Fibroblast of lung (primary cell): ENCODE results near the gene SMOC2. TPM values are rescaled to one million over a fixed set of nuclear protein-coding genes. Genes with fewer than 3 reads are reported as not detected.

Experiments used
- DNase-seq, 2 donors: peaks; one replicate each; pipeline versions ENCODE4 v3.0.0 to v3.0.0-alpha.2; 2010; ENCODE audit warnings: low read depth in 2 of 2
- H2AFZ ChIP-seq: 2 replicates; pipeline ENCODE4 v1.5.1; 2012; ENCODE audit warnings: low read length, control low read depth, inconsistent platforms
- H3K27ac ChIP-seq: 2 replicates; pipeline ENCODE4 v1.5.1; 2011; ENCODE audit warnings: low read length, control low read depth; ENCODE audit not compliant: insufficient read depth
- H3K27me3 ChIP-seq: 2 replicates; pipeline ENCODE4 v1.5.1; 2011; ENCODE audit warnings: mild to moderate bottlenecking, low read length; ENCODE audit not compliant: control insufficient read depth, insufficient read depth
- H3K36me3 ChIP-seq: 2 replicates; pipeline ENCODE4 v1.5.1; 2011; ENCODE audit warnings: low read length; ENCODE audit not compliant: control insufficient read depth, insufficient read depth
- H3K4me1 ChIP-seq: 2 replicates; pipeline ENCODE4 v1.5.1; 2011; ENCODE audit warnings: low read length; ENCODE audit not compliant: control insufficient read depth, insufficient read depth; ENCODE audit errors: extremely low read depth
- H3K4me2 ChIP-seq: 2 replicates; pipeline ENCODE4 v1.5.1; 2011; ENCODE audit warnings: low read length, control low read depth; ENCODE audit not compliant: insufficient read depth; ENCODE audit errors: extremely low read depth
- H3K4me3 ChIP-seq, 4 experiments: fragments of 200-600 bp in 1 of 4; sonication (generic) in 1 of 4; replicated peaks in 1 of 4; 2 replicates each; pipeline ENCODE4 v1.5.1; 2011 to 2016; ENCODE audit warnings: low read length in 4 of 4, low read depth in 3 of 4, mild to moderate bottlenecking in 3 of 4, control low read depth in 2 of 4, inconsistent platforms in 1 of 4, mixed read lengths in 1 of 4; ENCODE audit not compliant: insufficient read depth in 1 of 4; ENCODE audit errors: control extremely low read depth in 1 of 4
- H3K79me2 ChIP-seq: 2 replicates; pipeline ENCODE4 v1.5.1; 2012; ENCODE audit warnings: mild to moderate bottlenecking, low read length, inconsistent platforms; ENCODE audit not compliant: control insufficient read depth, insufficient read depth
- H3K9ac ChIP-seq: 2 replicates; pipeline ENCODE4 v1.5.1; 2011; ENCODE audit warnings: mild to moderate bottlenecking, low read length, control low read depth; ENCODE audit not compliant: insufficient read depth
- H3K9me3 ChIP-seq: 2 replicates; pipeline ENCODE4 v1.5.1; 2012; ENCODE audit warnings: low read depth, low read length; ENCODE audit not compliant: control insufficient read depth, insufficient read depth
- H4K20me1 ChIP-seq: 2 replicates; pipeline ENCODE4 v1.5.1; 2011; ENCODE audit warnings: low read length; ENCODE audit not compliant: control insufficient read depth, insufficient read depth; ENCODE audit errors: extremely low read depth
- EZH2 ChIP-seq: IDR thresholded peaks from 2 replicates; pipeline ENCODE4 v1.5.1; 2012; ENCODE audit warnings: low read length, control low read depth, mild to moderate bottlenecking; ENCODE audit errors: missing control alignments
- polyA plus RNA-seq, 2 donors: library from polyadenylated mRNA; depleted of rRNA in 1 of 2; stranded (reverse) in 1 of 2; unstranded in 1 of 2; fragments of >200 nt; gene quantifications; 2 replicates each; pipeline ENCODE4 v1.2.1, GENCODE V29; 2011 to 2012; ENCODE audit warnings: missing spikeins in 1 of 2
- total RNA-seq: library from RNA; depleted of rRNA; stranded (reverse); fragments of >200 nt; gene quantifications from 2 replicates; pipeline ENCODE4 v1.2.1, GENCODE V29; 2014
- TF ChIP-seq, protein P1 (sequence below), 2 donors: IDR thresholded peaks in 1 of 2; conservative IDR thresholded peaks in 1 of 2; 1 replicate in 1 of 2; 2 replicates in 1 of 2; pipeline ENCODE4 v1.5.1; 2011 to 2012; ENCODE audit warnings: low read length in 2 of 2, control low read depth in 1 of 2, inconsistent platforms in 1 of 2, low read depth in 1 of 2, mild to moderate bottlenecking in 1 of 2

Gene SMOC2
- total and polyA plus RNA-seq, 2 donors (not counting 1 experiment from before 2014, with no cell fraction given): not detected

DNA sequence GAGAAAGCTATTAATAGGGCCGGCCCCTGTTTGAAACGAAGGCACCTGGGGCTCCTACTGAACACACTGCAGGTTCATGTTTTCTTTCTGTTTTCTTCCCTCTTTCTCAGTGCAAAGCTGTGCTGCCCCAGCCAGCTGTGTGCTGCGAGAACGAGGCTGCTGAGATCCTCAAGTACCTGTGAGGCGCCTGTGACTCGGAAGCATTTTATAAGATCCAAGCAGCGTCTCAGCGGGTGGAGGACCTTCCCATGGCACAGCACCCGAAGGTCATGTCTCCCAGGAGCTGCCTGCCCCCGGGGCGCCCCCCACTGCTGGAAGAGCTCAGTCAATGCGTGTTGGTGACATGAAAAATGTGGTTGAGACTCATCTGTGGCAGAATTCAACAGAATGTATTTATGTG, 66.3 kb downstream of the SMOC2 start:
- H3K4me1 ChIP-seq: no peaks in the 10 kb centered on the region
- no peaks in the 10 kb centered on the region for H3K79me2 ChIP-seq
- H3K4me3 ChIP-seq: no peak overlapping the region
- H3K9me3 ChIP-seq: no peaks in the 10 kb centered on the region
- no peaks in the 10 kb centered on the region for H3K27me3 ChIP-seq
- no peak for TF ChIP-seq EZH2
- TF ChIP-seq, protein P1, sequence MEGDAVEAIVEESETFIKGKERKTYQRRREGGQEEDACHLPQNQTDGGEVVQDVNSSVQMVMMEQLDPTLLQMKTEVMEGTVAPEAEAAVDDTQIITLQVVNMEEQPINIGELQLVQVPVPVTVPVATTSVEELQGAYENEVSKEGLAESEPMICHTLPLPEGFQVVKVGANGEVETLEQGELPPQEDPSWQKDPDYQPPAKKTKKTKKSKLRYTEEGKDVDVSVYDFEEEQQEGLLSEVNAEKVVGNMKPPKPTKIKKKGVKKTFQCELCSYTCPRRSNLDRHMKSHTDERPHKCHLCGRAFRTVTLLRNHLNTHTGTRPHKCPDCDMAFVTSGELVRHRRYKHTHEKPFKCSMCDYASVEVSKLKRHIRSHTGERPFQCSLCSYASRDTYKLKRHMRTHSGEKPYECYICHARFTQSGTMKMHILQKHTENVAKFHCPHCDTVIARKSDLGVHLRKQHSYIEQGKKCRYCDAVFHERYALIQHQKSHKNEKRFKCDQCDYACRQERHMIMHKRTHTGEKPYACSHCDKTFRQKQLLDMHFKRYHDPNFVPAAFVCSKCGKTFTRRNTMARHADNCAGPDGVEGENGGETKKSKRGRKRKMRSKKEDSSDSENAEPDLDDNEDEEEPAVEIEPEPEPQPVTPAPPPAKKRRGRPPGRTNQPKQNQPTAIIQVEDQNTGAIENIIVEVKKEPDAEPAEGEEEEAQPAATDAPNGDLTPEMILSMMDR (conservative IDR thresholded peaks at IDR 0.05 in 1 of 2, IDR thresholded peaks at IDR 0.05 in 1 of 2; ENCODE audit: low read depth in 1 of 2, low read length in 2 of 2): no peak
- no peaks in the 10 kb centered on the region for H3K36me3 ChIP-seq
- no peak for DNase-seq
- H2AFZ ChIP-seq: no peak overlapping the region
- no peak overlapping the region for H3K27ac ChIP-seq
- no peaks in the 10 kb centered on the region for H4K20me1 ChIP-seq
- H3K4me2 ChIP-seq: no peak overlapping the region
- no peak overlapping the region for H3K9ac ChIP-seq

DNA sequence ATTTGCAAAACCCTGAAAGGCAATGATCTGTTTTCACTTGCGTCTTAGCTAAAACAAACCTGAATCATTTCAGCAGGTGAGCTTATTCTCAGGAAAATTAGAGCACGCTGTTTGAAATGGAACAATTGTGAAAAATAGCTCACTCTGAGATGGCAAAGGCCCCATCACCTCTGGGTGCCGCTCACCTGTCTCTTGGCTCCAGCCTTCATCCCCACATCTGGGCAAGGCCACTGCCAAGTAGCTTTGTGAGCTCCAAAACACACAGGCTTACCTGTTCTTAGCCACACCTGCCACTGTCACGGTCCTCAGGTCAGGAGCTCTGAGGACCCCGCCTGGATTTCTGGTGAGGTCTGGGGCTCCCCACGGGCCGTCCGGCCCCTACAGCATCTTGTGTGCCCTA, 66.7 kb downstream of the SMOC2 start:
- TF ChIP-seq EZH2: no peak
- TF ChIP-seq, protein P1 (conservative IDR thresholded peaks at IDR 0.05 in 1 of 2, IDR thresholded peaks at IDR 0.05 in 1 of 2; ENCODE audit: low read depth in 1 of 2, low read length in 2 of 2): no peak
- Histone ChIP-seq H3K79me2 (no peaks in the 10 kb centered on the region), H4K20me1 (no peaks in the 10 kb centered on the region), H3K4me2 (no peak overlapping the region), H3K4me1 (no peaks in the 10 kb centered on the region), H3K4me3 (no peak overlapping the region), H3K36me3 (no peaks in the 10 kb centered on the region), H2AFZ (no peak overlapping the region), H3K27me3 (no peaks in the 10 kb centered on the region), H3K9me3 (no peaks in the 10 kb centered on the region), H3K9ac (no peak overlapping the region), H3K27ac (no peak overlapping the region)
- no peak for DNase-seq

DNA sequence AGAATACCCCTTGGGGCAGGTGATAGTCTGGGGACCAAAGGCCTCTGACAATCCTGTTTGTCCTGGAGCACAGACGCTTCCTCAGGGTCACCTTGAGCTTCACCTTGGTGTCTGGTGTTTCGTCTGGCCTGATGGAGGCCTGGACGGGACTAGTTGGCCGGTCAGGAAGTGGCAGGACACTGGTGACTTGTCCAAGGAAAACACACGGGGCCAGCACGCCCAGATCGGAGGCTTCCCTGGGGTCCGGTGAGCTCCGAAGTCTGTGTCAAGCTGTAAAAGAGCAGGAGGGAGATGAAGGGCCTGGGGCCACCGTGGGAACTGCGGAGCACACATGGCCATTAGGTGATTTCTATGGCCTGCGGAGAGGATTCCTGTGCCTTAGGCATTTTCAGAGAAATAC, 67.9 kb downstream of the SMOC2 start:
- TF ChIP-seq EZH2: no peak
- TF ChIP-seq, protein P1 (conservative IDR thresholded peaks at IDR 0.05 in 1 of 2, IDR thresholded peaks at IDR 0.05 in 1 of 2; ENCODE audit: low read depth in 1 of 2, low read length in 2 of 2): no peak
- Histone ChIP-seq H3K79me2 (no peaks in the 10 kb centered on the region), H3K4me1 (no peaks in the 10 kb centered on the region), H3K9ac (no peak overlapping the region), H3K4me3 (no peak overlapping the region), H4K20me1 (no peaks in the 10 kb centered on the region), H2AFZ (no peak overlapping the region), H3K27me3 (no peaks in the 10 kb centered on the region), H3K36me3 (no peaks in the 10 kb centered on the region), H3K4me2 (no peak overlapping the region), H3K9me3 (no peaks in the 10 kb centered on the region), H3K27ac (no peak overlapping the region)
- no peak for DNase-seq
